GM19467 (cell line): ENCODE results near the gene AIG1.

Experiments
- ATAC-seq: cut with Tn5 transposase; IDR thresholded peaks from one replicate; pipeline ENCODE4 v1.9.1; 2021; ENCODE audit warnings: mild to moderate bottlenecking, moderate library complexity; ENCODE audit not compliant: unreplicated experiment

The AIG1 gene

GRCh38 chr6:143192766-143193165, 132.1 kb downstream of the AIG1 start:
- no peak for ATAC-seq

GRCh38 chr6:143193571-143194094, 132.9 kb downstream of the AIG1 start:
- ATAC-seq, result no peak

GRCh38 chr6:143194095-143194589, 133.5 kb downstream of the AIG1 start:
- ATAC-seq, result no peak

GRCh38 chr6:143195349-143195845, 134.7 kb downstream of the AIG1 start:
- ATAC-seq, result no peak

- no peak for ATAC-seq
These were observed 136.0 kb downstream of the AIG1 start for GRCh38 chr6:143196525-143197225.

GRCh38 chr6:143197377-143197776, 136.7 kb downstream of the AIG1 start:
- no peak for ATAC-seq

- no peak for ATAC-seq
These were observed 137.6 kb downstream of the AIG1 start for GRCh38 chr6:143198312-143198711.

GRCh38 chr6:143199291-143199690, 138.6 kb downstream of the AIG1 start:
- ATAC-seq, result no peak

- no peak for ATAC-seq
These were observed 139.6 kb downstream of the AIG1 start for GRCh38 chr6:143200167-143200770.

GRCh38 chr6:143204045-143204444, 143.4 kb downstream of the AIG1 start:
- ATAC-seq, result no peak

GRCh38 chr6:143205131-143205535, 144.4 kb downstream of the AIG1 start:
- ATAC-seq, result no peak

- no peak for ATAC-seq
These were observed 144.9 kb downstream of the AIG1 start for GRCh38 chr6:143205585-143205984.

- no peak for ATAC-seq
These were observed 145.3 kb downstream of the AIG1 start for GRCh38 chr6:143205991-143206390.

- no peak for ATAC-seq
These were observed 145.9 kb downstream of the AIG1 start for GRCh38 chr6:143206550-143206949.

GRCh38 chr6:143210420-143210819, 149.7 kb downstream of the AIG1 start:
- no peak for ATAC-seq

- no peak for ATAC-seq
These were observed 153.2 kb downstream of the AIG1 start for GRCh38 chr6:143213859-143214376.

- no peak for ATAC-seq
These were observed 154.7 kb downstream of the AIG1 start for GRCh38 chr6:143215363-143215762.

GRCh38 chr6:143215771-143216170, 155.1 kb downstream of the AIG1 start:
- ATAC-seq, result no peak

GRCh38 chr6:143218233-143218632, 157.5 kb downstream of the AIG1 start:
- ATAC-seq, result no peak

GRCh38 chr6:143221698-143222097, 161.0 kb downstream of the AIG1 start:
- no peak for ATAC-seq

- ATAC-seq, result no peak
These were observed 161.6 kb downstream of the AIG1 start for GRCh38 chr6:143222310-143222709.

- no peak for ATAC-seq
These were observed 162.1 kb downstream of the AIG1 start for GRCh38 chr6:143222801-143223231.
